Vagina (tissue), 2 donors: Measurements from ENCODE around the gene IQCF6.

Source experiments
- CTCF ChIP-seq, 3 experiments: fragments of 450-650 bp in 2 of 3; fragments of 200-600 bp in 1 of 3; sonication (generic) in 1 of 3; IDR thresholded peaks; one replicate each; pipeline ENCODE4 v1.5.1; 2017 to 2019; ENCODE audit warnings: antibody characterized with exemption in 3 of 3, mild to moderate bottlenecking in 2 of 3, moderate library complexity in 2 of 3
- POLR2A ChIP-seq, 2 donors: fragments of 450-650 bp; IDR thresholded peaks; one replicate each; pipeline ENCODE4 v1.6.1; 2017; ENCODE audit warnings: antibody characterized with exemption in 2 of 2, mild to moderate bottlenecking in 2 of 2, moderate library complexity in 2 of 2
- POLR2AphosphoS5 ChIP-seq, 2 donors: sonication (generic); formaldehyde crosslinking; IDR thresholded peaks; one replicate each; pipeline ENCODE4 v1.9.0; 2017; ENCODE audit warnings: antibody characterized with exemption in 2 of 2, mild to moderate bottlenecking in 2 of 2, low read depth in 1 of 2; ENCODE audit not compliant: insufficient read depth in 1 of 2

GRCh38 chr3:51748327-51748726 lies 30.7 kb downstream of the IQCF6 start:
- TF ChIP-seq CTCF (IDR thresholded peaks at IDR 0.05) (no peak), POLR2AphosphoS5 (IDR thresholded peaks at IDR 0.05; ENCODE audit: insufficient read depth in 1 of 2, low read depth in 1 of 2) (no peak), POLR2A (IDR thresholded peaks at IDR 0.05) (no peak)
